ENCODE measurements around the gene IGHMBP2.
"Not testable (repeated sequence)": the region's sequence is repeated elsewhere in the genome, so short reads cannot be mapped to it uniquely, and the experiment has no call there.

The IGHMBP2 gene

DNA sequence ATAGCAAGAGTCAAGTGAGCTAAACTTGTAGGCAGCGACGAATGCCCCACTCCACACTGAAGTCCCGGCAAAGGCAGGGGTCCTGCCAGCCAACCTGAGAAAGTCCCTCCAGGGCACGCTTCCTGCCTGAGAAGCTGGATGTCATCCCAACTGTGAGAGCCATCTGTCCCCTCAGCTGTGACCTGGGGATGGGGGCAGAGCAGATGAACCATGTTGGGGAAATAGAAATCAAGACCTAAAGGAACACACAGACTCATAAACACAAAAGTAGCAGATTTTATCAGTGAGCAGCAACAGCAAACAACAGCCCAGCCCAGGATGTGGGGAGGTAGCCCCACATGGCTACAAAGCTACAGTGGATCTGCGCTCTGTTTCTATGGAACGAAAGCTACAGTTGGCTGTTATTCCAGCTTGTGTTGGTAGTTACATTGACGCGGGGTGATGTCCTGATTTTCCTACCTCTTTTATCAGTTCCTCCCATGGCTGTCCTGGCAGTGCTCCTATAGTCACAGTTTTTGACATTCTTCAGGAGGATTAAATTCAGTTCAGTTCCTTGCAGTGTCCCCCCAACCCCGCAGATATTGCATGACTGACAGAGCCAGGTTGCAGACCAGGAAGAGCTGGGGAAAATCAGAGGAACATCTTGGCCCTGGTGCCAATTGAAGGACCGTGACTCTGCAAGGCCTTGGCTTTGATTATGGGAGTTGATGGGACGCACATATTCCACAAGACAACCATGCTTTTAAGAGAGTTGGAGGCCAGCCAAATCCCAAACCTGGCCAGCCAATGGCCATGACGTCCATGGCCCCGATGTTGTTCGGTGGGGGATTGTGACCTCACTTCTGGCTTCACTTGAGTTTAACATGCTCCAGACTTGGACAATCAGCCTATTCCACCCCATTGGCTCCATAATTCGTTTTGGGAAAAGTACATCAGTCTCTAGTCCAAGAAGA lies 62.5 kb downstream of the IGHMBP2 start:
- FAIRE-seq = no peak

DNA sequence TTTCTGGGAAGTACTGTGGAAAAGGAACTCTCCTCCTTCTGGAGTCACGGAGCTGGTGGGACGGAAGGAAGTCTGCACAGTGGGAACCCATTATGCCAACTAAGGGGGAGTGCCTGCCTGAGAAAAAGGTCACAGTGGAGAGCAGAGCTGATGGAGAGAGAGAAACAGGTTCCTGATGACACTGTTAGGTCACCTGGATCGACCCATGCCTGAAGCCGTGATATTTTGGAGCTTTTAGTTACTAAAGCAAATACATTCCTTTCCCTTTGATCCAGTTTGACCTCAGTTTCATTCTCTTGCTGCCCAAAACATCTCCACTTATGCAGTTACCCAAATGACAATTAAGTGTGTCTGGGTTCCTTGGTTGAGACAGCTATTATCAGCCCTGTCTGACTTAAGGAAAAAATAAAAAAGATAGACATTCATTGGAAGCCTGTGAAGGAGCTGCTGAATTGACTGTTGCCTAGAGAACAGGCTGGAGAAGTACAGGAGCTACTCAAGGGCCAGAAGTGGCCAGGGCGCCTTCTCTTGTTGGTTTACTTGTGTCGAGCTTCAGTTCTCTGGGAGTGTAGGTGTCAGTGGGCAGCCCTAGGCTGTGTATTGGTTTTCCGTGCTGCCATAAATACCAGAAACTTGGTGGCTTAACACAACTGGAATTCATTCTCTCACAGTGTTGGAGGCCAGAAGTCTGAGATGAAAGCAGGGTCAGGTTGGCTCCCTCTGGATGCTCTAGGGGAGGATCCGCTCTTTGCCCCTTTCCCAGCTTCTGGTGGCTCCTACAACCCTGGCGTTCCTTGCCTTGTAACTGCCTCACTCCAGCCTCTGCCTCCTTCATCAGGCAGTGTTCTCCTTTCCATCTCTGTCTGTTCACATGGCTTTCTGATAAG lies 63.4 kb downstream of the IGHMBP2 start:
- no peak for FAIRE-seq

DNA sequence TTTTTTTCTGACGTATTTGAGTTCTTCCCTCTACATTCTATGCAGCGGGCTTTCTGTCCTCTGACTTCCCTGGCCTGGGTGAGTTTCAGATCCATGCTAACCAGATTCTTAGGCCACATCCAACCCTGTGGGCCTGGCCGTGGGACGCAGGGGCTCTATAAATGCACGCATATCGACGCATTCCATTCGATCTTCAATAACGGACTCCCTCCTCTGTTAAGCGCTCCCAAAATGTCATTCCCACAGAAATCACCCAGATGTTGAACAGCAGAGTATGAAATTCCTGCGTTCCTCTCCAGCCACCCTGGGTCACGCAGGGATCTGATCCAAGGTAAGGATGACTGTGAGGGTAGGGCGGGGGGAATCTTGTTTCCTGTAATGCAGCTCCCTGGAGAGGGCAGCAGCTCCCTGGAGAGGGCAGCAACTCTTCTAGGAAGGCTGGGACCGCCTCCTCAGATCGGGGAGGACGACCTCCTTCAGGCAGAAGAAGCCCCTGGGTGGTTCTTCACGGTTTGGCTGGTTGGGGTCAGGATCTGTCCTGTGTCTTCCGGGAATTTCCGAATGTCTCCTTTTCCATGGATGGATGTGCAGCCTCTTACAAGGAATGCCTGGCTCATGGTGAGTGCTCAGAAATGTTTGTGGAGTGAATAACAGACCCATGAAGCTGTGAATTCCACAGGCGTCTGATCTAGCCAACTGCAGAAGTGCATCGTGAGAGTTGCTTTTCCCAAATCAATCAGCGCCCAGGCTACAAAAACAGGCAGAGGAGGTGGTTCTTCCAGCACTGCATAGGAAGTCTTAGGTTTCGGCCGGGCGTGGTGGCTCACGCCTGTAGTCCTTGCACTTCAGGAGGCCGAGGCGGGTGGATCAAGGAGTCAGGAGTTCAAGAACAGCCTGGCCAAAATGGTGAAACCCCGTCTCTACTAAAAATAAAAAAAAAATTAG lies 64.9 kb downstream of the IGHMBP2 start:
- no peak for FAIRE-seq

- no peak for FAIRE-seq
Observed at GRCh38 chr11:68969386-68969785, 65.7 kb downstream of the IGHMBP2 start.

GRCh38 chr11:68970921-68971636 lies 67.4 kb downstream of the IGHMBP2 start:
- no peak for FAIRE-seq

DNA sequence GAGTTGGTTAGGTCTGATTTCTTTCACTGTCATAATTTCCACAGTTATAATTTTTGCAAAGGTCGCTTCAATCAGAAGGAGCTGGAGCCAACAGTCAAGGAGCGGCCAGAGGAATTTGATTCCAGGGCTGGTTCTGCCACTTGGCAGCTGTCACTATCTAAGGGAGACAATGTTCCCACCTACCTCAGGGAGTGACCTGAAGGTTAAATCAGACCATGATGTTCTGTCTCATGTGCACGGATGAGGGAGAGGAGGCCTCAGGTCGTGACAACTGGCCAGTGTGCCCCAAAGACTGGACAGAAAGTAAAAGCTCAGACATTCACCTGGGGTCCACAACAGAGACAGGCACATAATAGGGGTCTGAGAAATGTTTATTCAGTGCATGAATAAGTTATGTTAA lies 69.5 kb downstream of the IGHMBP2 start:
- FAIRE-seq = no peak

DNA sequence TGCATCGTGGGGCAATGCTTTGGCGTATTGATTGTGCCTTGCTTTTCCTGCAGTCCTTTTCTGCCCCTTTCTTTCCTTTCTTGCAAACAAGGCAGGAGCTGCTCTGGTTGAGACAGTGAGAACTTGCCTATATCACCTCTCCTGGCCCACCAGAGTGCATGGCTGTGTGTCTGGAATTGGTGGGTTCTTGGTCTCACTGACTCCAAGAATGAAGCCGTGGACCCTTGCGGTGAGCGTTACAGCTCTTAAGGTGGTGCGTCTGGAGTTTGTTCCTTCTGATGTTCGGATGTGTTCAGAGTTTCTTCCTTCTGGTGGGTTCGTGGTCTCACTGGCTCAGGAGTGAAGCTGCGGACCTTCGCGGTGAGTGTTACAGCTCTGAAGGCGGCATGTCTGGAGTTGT lies 70.0 kb downstream of the IGHMBP2 start:
- not testable (repeated sequence) for FAIRE-seq

GRCh38 chr11:68974421-68975194 lies 70.9 kb downstream of the IGHMBP2 start:
- FAIRE-seq = no peak

DNA sequence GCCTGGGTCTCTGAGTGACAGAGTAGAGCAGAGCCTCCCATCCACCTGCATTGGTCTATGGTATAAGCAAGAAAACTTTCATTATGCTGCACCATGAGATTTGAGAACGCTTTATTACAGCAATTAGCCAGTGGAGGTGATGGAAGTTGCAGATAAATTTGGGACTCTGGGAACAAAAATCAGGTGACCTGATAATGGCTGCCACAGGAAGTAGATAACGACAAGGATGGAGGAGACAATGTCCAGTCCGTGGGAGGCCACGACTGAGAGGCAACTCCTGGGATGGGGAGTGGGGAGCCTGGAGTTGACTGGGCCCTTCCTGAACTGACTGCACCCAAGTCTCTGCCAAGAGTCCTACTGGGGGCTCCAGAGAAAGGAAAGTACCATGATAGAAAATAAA lies 72.4 kb downstream of the IGHMBP2 start:
- FAIRE-seq = no peak

GRCh38 chr11:68976563-68976962 lies 72.9 kb downstream of the IGHMBP2 start:
- no peak for FAIRE-seq

- FAIRE-seq = no peak
Observed at GRCh38 chr11:68977781-68978625, 74.3 kb downstream of the IGHMBP2 start.

- no peak for FAIRE-seq
Observed at GRCh38 chr11:68978626-68978930, 74.9 kb downstream of the IGHMBP2 start.

- FAIRE-seq = no peak
Observed at GRCh38 chr11:68978931-68979594, 75.4 kb downstream of the IGHMBP2 start.

GRCh38 chr11:68979931-68980775 lies 76.5 kb downstream of the IGHMBP2 start:
- FAIRE-seq = no peak

DNA sequence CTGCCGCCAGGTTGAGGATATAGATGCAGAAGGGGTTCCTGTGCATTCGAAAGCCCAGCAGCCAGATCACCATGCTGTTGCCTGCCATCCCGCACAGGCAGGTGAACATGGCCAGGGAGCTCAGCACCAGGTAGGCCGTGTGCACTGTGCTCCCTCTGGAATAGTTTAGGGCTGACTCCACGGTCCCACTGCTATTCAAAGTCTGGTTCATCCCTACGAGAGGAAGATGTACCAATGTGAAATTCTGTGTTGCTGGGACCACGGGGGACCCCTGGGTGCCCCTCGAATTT lies 77.0 kb downstream of the IGHMBP2 start, which contains the start of gene MRGPRD:
MRGPRD (minus strand) TSS at position 211 of the 290 bp plus-strand sequence; CDS start at position 211, 0 bp downstream.
- no peak for FAIRE-seq

DNA sequence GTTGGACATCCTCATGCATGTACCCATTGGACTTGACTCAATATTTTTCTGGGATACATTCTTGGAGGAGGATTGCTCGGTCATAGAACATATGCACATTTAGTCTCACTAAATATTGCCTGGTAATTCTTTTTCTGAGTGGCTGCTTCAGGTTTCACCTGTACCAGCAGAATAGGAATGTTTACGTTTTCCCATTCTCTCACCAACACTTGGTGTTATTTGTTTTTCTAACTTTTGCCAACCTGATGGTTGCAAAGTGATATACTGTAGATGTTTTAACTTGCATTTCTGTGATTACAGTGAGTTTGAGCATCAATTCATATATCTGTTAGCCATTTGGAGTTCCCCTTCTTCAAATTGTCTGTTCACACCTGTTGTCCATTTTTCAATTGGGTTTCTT lies 78.4 kb downstream of the IGHMBP2 start:
- no peak for FAIRE-seq

- no peak for FAIRE-seq
Observed at GRCh38 chr11:68983801-68984200, 80.1 kb downstream of the IGHMBP2 start.

DNA sequence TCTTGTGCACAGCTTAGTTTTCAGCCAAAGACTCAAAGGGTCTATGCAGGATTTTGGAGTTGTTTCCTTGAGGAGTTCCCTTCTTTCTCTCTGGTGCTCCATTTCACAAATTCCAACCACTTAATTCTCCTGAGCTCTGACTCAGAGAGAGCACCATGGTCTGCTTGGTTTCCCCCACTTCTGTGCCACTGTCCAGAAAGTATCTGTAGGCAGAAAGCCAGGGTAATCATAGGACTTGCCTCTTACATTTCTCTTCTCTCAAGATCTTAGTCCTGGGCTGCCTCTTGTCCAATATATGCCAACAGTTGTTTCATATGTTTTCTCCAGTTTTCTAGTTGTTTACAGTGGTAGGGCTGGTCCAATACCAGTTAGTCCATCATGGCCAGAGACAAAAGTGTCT lies 83.5 kb downstream of the IGHMBP2 start:
- FAIRE-seq = no peak

DNA sequence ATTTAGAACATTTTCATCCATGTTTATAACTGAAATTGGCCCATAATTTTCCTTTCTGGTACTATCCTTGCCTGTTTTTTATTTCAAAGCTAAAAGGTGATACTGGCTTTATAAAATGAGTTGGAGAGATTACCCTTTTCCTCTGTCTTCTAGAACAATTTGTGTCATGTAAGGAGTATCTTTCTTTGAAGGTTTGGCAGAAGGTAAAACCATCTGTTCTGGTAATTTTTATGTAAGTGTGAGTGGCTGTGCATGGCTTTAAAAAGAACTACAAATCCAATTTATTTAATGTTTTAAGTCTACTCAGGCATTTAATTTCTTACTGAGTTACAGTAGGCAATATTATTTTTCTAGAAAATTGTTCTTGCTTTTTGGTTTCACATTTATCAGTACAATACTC lies 84.8 kb downstream of the IGHMBP2 start:
- FAIRE-seq = no peak
